ENCODE data around the gene MRPL58.

GRCh38 chr17:74977802-74978201, 34.7 kb upstream of the MRPL58 start:
- TF ChIP-seq, protein P1, sequence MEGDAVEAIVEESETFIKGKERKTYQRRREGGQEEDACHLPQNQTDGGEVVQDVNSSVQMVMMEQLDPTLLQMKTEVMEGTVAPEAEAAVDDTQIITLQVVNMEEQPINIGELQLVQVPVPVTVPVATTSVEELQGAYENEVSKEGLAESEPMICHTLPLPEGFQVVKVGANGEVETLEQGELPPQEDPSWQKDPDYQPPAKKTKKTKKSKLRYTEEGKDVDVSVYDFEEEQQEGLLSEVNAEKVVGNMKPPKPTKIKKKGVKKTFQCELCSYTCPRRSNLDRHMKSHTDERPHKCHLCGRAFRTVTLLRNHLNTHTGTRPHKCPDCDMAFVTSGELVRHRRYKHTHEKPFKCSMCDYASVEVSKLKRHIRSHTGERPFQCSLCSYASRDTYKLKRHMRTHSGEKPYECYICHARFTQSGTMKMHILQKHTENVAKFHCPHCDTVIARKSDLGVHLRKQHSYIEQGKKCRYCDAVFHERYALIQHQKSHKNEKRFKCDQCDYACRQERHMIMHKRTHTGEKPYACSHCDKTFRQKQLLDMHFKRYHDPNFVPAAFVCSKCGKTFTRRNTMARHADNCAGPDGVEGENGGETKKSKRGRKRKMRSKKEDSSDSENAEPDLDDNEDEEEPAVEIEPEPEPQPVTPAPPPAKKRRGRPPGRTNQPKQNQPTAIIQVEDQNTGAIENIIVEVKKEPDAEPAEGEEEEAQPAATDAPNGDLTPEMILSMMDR (conservative IDR thresholded peaks at IDR 0.05 in 1 of 2, IDR thresholded peaks at IDR 0.05 in 1 of 2; ENCODE audit: extremely low read depth in 1 of 2, insufficient read depth in 1 of 2, low read depth in 1 of 2, low read length in 2 of 2) = no peak
- TF ChIP-seq EZH2 (IDR thresholded peaks at IDR 0.05; ENCODE audit: borderline replicate concordance, low read length) = no peak

Measured in mammary epithelial cell (primary cell).